ENCODE results near the gene BHMT. TPM values are rescaled to one million over a fixed set of nuclear protein-coding genes. Genes with fewer than 3 reads are reported as not detected.

BHMT gene
- total RNA-seq, 2 experiments from 2014 or later, result not detected

DNA sequence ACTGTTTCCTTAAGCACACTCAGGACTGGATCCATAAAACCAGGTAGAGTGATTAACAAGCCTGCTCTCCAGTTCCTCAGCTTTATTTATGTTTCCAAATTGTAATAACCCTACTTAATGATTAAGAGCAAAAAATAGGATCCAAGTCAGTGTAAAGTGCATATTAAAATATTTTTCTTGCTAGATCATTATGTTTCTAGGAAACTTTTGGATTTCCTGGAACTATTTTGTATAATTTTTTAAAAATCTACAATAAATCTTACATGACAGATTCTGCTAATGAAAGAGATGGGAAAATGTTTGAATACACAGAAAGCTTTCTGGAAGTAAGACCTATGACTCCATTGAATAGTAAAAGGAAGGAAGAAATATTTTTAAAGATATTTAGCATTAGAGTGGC lies 35.5 kb downstream of the BHMT start:
- intact Hi-C loops (cut with micrococcal nuclease; ENCODE audit: unreplicated experiment), result no loop called here
- no peak for TF ChIP-seq EZH2phosphoT487 (IDR thresholded peaks at IDR 0.05; ENCODE audit: borderline replicate concordance, low read depth, low read length)
- TF ChIP-seq, protein P1, sequence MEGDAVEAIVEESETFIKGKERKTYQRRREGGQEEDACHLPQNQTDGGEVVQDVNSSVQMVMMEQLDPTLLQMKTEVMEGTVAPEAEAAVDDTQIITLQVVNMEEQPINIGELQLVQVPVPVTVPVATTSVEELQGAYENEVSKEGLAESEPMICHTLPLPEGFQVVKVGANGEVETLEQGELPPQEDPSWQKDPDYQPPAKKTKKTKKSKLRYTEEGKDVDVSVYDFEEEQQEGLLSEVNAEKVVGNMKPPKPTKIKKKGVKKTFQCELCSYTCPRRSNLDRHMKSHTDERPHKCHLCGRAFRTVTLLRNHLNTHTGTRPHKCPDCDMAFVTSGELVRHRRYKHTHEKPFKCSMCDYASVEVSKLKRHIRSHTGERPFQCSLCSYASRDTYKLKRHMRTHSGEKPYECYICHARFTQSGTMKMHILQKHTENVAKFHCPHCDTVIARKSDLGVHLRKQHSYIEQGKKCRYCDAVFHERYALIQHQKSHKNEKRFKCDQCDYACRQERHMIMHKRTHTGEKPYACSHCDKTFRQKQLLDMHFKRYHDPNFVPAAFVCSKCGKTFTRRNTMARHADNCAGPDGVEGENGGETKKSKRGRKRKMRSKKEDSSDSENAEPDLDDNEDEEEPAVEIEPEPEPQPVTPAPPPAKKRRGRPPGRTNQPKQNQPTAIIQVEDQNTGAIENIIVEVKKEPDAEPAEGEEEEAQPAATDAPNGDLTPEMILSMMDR (conservative IDR thresholded peaks at IDR 0.05; ENCODE audit: low read length), result no peak

DNA sequence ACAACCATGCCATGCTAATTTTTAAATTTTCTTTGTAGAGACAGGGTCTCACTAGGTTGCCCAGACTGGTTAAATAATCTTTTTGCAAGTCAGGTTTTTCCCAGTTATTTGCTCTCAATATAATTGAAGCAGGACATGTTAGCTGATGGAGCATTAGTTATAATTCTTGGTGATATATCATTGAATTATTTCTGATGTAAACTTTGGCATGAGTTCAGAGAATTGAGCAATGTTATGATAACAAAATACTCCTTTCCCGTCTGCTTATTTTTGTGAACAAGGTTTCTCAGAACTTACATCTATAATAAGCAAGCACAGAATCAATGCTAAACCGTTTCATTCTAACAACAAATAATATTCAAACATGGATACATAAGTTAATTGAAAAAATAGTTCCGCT lies 37.8 kb downstream of the BHMT start:
- Histone ChIP-seq H3K27ac (ENCODE audit: low read depth, low read length, poor library complexity, severe bottlenecking) (no peak overlapping the region), H2AFZ (ENCODE audit: low read length) (no peak overlapping the region), H3K9me3 (ENCODE audit: low read length) (no peaks in the 10 kb centered on the region), H3K4me3 (ENCODE audit: low read depth, low read length, poor library complexity, severe bottlenecking) (no peak overlapping the region), H3K4me2 (ENCODE audit: low read length) (no peak overlapping the region), H3K9me2 (ENCODE audit: insufficient read depth, low read length) (no peaks in the 10 kb centered on the region), H4K20me1 (ENCODE audit: insufficient read depth, low read length) (no peaks in the 10 kb centered on the region), H3K4me1 (ENCODE audit: insufficient read depth, low read length, poor library complexity, severe bottlenecking) (no peaks in the 10 kb centered on the region), H3K36me3 (ENCODE audit: insufficient read depth, low read length) (no peaks in the 10 kb centered on the region), H3K79me2 (ENCODE audit: insufficient read depth, low read depth, low read length) (no peaks in the 10 kb centered on the region)
- TF ChIP-seq EZH2phosphoT487 (IDR thresholded peaks at IDR 0.05; ENCODE audit: borderline replicate concordance, low read depth, low read length), result no peak
- TF ChIP-seq, protein P1 (conservative IDR thresholded peaks at IDR 0.05; ENCODE audit: low read length), result no peak
- ChIA-PET POLR2A (no interaction called here), CTCF (ENCODE audit: unreplicated experiment) (no interaction called here)
- BruUV-seq (replicated peaks), result no TSS peak
- intact Hi-C loops (cut with micrococcal nuclease; ENCODE audit: unreplicated experiment), result no loop called here
- no peak for DNase-seq (ENCODE audit: low spot score)

More for the DNA sequence above, 35.5 kb downstream of the BHMT start:
- POLR2A ChIA-PET, result no interaction called here
- no peak overlapping the region for H3K4me3 ChIP-seq (ENCODE audit: low read depth, low read length, poor library complexity, severe bottlenecking)
- BruUV-seq (replicated peaks), result no TSS peak
- H3K27ac ChIP-seq (ENCODE audit: low read depth, low read length, poor library complexity, severe bottlenecking), result no peak overlapping the region
- H3K9me3 ChIP-seq (ENCODE audit: low read length), result no peaks in the 10 kb centered on the region
- H3K4me2 ChIP-seq (ENCODE audit: low read length), result no peak overlapping the region
- no peaks in the 10 kb centered on the region for H4K20me1 ChIP-seq (ENCODE audit: insufficient read depth, low read length)
- no peak for DNase-seq (ENCODE audit: low spot score)
- H3K4me1 ChIP-seq (ENCODE audit: insufficient read depth, low read length, poor library complexity, severe bottlenecking), result no peaks in the 10 kb centered on the region
- H3K79me2 ChIP-seq (ENCODE audit: insufficient read depth, low read depth, low read length), result no peaks in the 10 kb centered on the region
- CTCF ChIA-PET (ENCODE audit: unreplicated experiment), result no interaction called here
- no peaks in the 10 kb centered on the region for H3K9me2 ChIP-seq (ENCODE audit: insufficient read depth, low read length)
- H3K36me3 ChIP-seq (ENCODE audit: insufficient read depth, low read length), result no peaks in the 10 kb centered on the region
- H2AFZ ChIP-seq (ENCODE audit: low read length), result no peak overlapping the region

DNA sequence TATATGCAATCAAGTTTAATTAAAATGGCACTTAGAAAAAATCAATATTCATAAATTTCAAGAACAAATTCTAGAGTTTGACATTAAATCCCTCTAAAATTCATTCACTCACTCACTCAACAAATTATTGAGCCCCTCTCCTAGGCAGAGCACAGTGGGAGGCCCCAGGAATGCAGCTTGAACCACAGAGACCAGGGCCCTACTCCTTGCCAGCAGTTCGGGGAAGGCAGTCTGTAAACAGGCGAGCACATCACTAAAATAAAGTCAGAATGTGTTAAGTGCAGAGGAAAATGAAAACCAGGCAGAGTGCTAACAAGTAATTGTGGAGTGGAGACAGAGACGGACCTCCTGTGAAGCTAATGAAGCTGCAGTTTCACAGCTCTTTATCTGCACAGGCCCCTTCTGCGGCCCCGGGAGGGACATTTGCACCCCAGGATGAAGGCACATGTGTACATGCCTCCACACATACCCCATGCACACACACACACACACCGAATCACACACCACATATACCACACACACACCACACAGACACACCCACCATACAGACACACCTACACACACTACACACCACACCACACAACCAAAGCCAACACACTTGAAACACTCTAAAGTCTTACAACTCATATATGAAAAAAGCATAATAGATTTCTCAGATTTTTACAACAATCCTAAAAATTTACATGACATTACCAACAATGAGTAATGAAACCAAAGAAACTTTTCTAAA lies 40.5 kb downstream of the BHMT start:
- no peaks in the 10 kb centered on the region for H3K79me2 ChIP-seq (ENCODE audit: insufficient read depth, low read depth, low read length)
- H3K4me2 ChIP-seq (ENCODE audit: low read length), result no peak overlapping the region
- no TSS peak for BruUV-seq (replicated peaks)
- H3K4me3 ChIP-seq (ENCODE audit: low read depth, low read length, poor library complexity, severe bottlenecking), result no peak overlapping the region
- no peaks in the 10 kb centered on the region for H3K9me3 ChIP-seq (ENCODE audit: low read length)
- H3K9me2 ChIP-seq (ENCODE audit: insufficient read depth, low read length), result no peaks in the 10 kb centered on the region
- DNase-seq (ENCODE audit: low spot score), result no peak
- no peaks in the 10 kb centered on the region for H4K20me1 ChIP-seq (ENCODE audit: insufficient read depth, low read length)
- no peak for TF ChIP-seq EZH2phosphoT487 (IDR thresholded peaks at IDR 0.05; ENCODE audit: borderline replicate concordance, low read depth, low read length)
- TF ChIP-seq, protein P1 (conservative IDR thresholded peaks at IDR 0.05; ENCODE audit: low read length), result no peak
- POLR2A ChIA-PET, result interaction anchor here (0.6 kb wide), 1 partner anchor 27 kb away, joined by 3 read pairs; no protein-coding TSS in a partner anchor
- H3K36me3 ChIP-seq (ENCODE audit: insufficient read depth, low read length), result no peaks in the 10 kb centered on the region
- H3K4me1 ChIP-seq (ENCODE audit: insufficient read depth, low read length, poor library complexity, severe bottlenecking), result no peaks in the 10 kb centered on the region
- no peak overlapping the region for H3K27ac ChIP-seq (ENCODE audit: low read depth, low read length, poor library complexity, severe bottlenecking)
- CTCF ChIA-PET (ENCODE audit: unreplicated experiment), result no interaction called here
- no peak overlapping the region for H2AFZ ChIP-seq (ENCODE audit: low read length)
- intact Hi-C loops (cut with micrococcal nuclease; ENCODE audit: unreplicated experiment), result no loop called here
